HepG2 (cell line): ENCODE data around the gene HSD11B1. TPM values are rescaled to one million over a fixed set of nuclear protein-coding genes. Genes with fewer than 3 reads are reported as not detected.

Experiments used
- ATAC-seq: fragments of 200-7000 bp; cut with Tn5 transposase; 3 replicates; pipeline ENCODE4 v1.9.1; 2020; ENCODE audit warnings: mild to moderate bottlenecking, moderate library complexity
- BruUV-seq: library from RNA; stranded (reverse); fragments of 400-500 nt; replicated peaks from 2 replicates; lab custom pipeline; 2021; lab: Mats Ljungman, UMichigan
- CTCF ChIA-PET: fragments of 300-600 bp; formaldehyde crosslinking; extraction: SDS; loops from one replicate; lab custom pipeline; 2021; ENCODE audit warnings: low total read pairs, inconsistent platforms, low intra/inter-chr PET ratio; lab: Yijun Ruan, JAX
- POLR2A ChIA-PET: fragments of 350-600 bp; sonication (Branson Sonifier 250); formaldehyde crosslinking; loops from one replicate; lab custom pipeline; 2020; ENCODE audit warnings: antibody characterized with exemption, inconsistent platforms; lab: Yijun Ruan, JAX
- DNase-seq: peaks from one replicate; pipeline ENCODE4 v3.0.0-alpha.2; 2015; ENCODE audit warnings: low spot score
- FAIRE-seq: peaks from 3 replicates; lab custom pipeline; 2011; peaks lifted over from hg19 to GRCh38; lab: Jason Lieb, UNC
- H2AFZ ChIP-seq: one replicate; pipeline ENCODE4 v1.6.1; 2011; ENCODE audit warnings: low read length, inconsistent platforms
- H3K27ac ChIP-seq: fragments of 300-600 bp; 3 replicates; pipeline ENCODE4 v1.8.0; 2011; ENCODE audit warnings: mixed run types, mild to moderate bottlenecking, mixed read lengths, low read length, inconsistent platforms; ENCODE audit not compliant: insufficient read depth; ENCODE audit errors: extremely low read length
- H3K27me3 ChIP-seq, 2 experiments: fragments of 200-600 bp in 1 of 2; 2 replicates in 1 of 2; 3 replicates in 1 of 2; pipeline versions ENCODE4 v1.6.0 to v1.8.0; 2011; ENCODE audit warnings: low read length in 2 of 2, mild to moderate bottlenecking in 2 of 2, moderate library complexity in 2 of 2, inconsistent platforms in 1 of 2; ENCODE audit not compliant: insufficient read depth in 2 of 2, control insufficient read depth in 1 of 2
- H3K36me3 ChIP-seq, 2 experiments: fragments of 200-600 bp in 1 of 2; replicated peaks in 1 of 2; 2 replicates in 1 of 2; 3 replicates in 1 of 2; pipeline versions ENCODE4 v1.5.1 to v1.8.0; 2011; ENCODE audit warnings: low read length in 2 of 2, inconsistent platforms in 1 of 2; ENCODE audit not compliant: insufficient read depth in 2 of 2, control insufficient read depth in 1 of 2
- H3K4me1 ChIP-seq: 2 replicates; pipeline ENCODE4 v1.5.1; 2012; ENCODE audit warnings: low read length, inconsistent platforms; ENCODE audit not compliant: insufficient read depth
- H3K4me2 ChIP-seq: 2 replicates; pipeline ENCODE4 v1.6.0; 2011; ENCODE audit warnings: low read depth, low read length, inconsistent platforms
- H3K4me3 ChIP-seq, 3 experiments: fragments of 200-600 bp in 1 of 3; sonication (generic), shearing (Covaris generic) in 1 of 3; replicated peaks in 1 of 3; 2 replicates each; pipeline ENCODE4 v1.5.1; 2011 to 2016; ENCODE audit warnings: low read length in 3 of 3, inconsistent platforms in 2 of 3, low read depth in 2 of 3, mild to moderate bottlenecking in 2 of 3, control low read depth in 1 of 3, mixed read lengths in 1 of 3; ENCODE audit not compliant: insufficient read depth in 1 of 3
- H3K79me2 ChIP-seq: one replicate; pipeline ENCODE4 v1.6.1; 2011; ENCODE audit warnings: low read length, inconsistent platforms; ENCODE audit not compliant: insufficient read depth
- H3K9ac ChIP-seq: 2 replicates; pipeline ENCODE4 v1.6.0; 2011; ENCODE audit warnings: mild to moderate bottlenecking, low read depth, low read length, inconsistent platforms; ENCODE audit not compliant: insufficient read depth
- H3K9me3 ChIP-seq: 2 replicates; pipeline ENCODE4 v1.5.1; 2012; ENCODE audit warnings: mild to moderate bottlenecking, low read length
- H4K20me1 ChIP-seq: 2 replicates; pipeline ENCODE4 v1.6.0; 2011; ENCODE audit warnings: inconsistent platforms, mild to moderate bottlenecking, low read length, moderate library complexity; ENCODE audit not compliant: insufficient read depth
- AFF4 ChIP-seq: sonication (generic); formaldehyde crosslinking; IDR thresholded peaks from 2 replicates; pipeline ENCODE4 v1.4.0; 2020; ENCODE audit warnings: missing genetic modification reagents
- DPF2 ChIP-seq: sonication (generic); formaldehyde crosslinking; IDR thresholded peaks from 2 replicates; pipeline ENCODE4 v1.4.0; 2020; ENCODE audit warnings: mild to moderate bottlenecking, low read depth, missing genetic modification reagents, borderline replicate concordance
- DZIP1 ChIP-seq: sonication (generic); formaldehyde crosslinking; IDR thresholded peaks from 2 replicates; pipeline ENCODE4 v1.5.0; 2020; ENCODE audit warnings: mild to moderate bottlenecking, missing genetic modification reagents
- HNF4A ChIP-seq: sonication (generic); formaldehyde crosslinking; IDR thresholded peaks from 2 replicates; pipeline ENCODE4 v1.4.0; 2020; ENCODE audit warnings: missing genetic modification reagents
- NR0B2 ChIP-seq: sonication (generic); formaldehyde crosslinking; IDR thresholded peaks from 2 replicates; pipeline ENCODE4 v1.4.0; 2020; ENCODE audit warnings: mild to moderate bottlenecking, missing genetic modification reagents
- SYNCRIP ChIP-seq: fragments of 200-400 bp; formaldehyde crosslinking; IDR thresholded peaks from 2 replicates; pipeline ENCODE4 v1.6.1; 2018; ENCODE audit warnings: mild to moderate bottlenecking, low read depth, low read length; ENCODE audit not compliant: insufficient read depth
- ZHX2 ChIP-seq, 2 experiments: sonication (generic) in 1 of 2; formaldehyde crosslinking in 1 of 2; IDR thresholded peaks; 2 replicates each; pipeline versions ENCODE4 v1.6.1 to v1.9.0; 2014 to 2022; ENCODE audit warnings: antibody characterized with exemption in 1 of 2, borderline replicate concordance in 1 of 2, inconsistent platforms in 1 of 2, low read depth in 1 of 2, missing genetic modification reagents in 1 of 2
- ZKSCAN1 ChIP-seq: fragments of 150-350 bp; IDR thresholded peaks from 2 replicates; pipeline ENCODE4 v1.6.1; 2014; ENCODE audit warnings: low read length
- WGBS: methylation state at CpG from one replicate; pipeline ENCODE4 v1.1.6; 2017; ENCODE audit warnings: low lambda C conversion rate; 5-methylcytosine and 5-hydroxymethylcytosine counted together
- in situ Hi-C: cut with HindIII; loops from 2 replicates; pipeline ENCODE4 v1.10.0; 2017; ENCODE audit warnings: low pct_unique_long_range_greater_than_20kb; ENCODE audit not compliant: extremely low pct_ligation_motif_present
- intact Hi-C: fragments of 100-400 bp; cut with micrococcal nuclease; formaldehyde crosslinking; loops from one replicate; pipeline ENCODE4 v1.10.0; 2022; ENCODE audit not compliant: unreplicated experiment
- polyA plus RNA-seq, 8 experiments: library from polyadenylated mRNA; depleted of rRNA in 3 of 8; stranded (reverse) in 7 of 8; unstranded in 1 of 8; fragments of >200 nt; fragmentation: Illumina TruSeq in 4 of 8; extraction: Trizol in 4 of 8; gene quantifications; 2 replicates each; pipeline versions ENCODE4 v1.2.1 to v1.2.3, GENCODE V29; 2011 to 2016; ENCODE audit warnings: low read depth in 4 of 8, missing spikeins in 1 of 8, mixed read lengths in 1 of 8; ENCODE audit not compliant: insufficient read depth in 1 of 8
- total RNA-seq, 5 experiments: library from RNA; depleted of rRNA; stranded (reverse); fragments of >200 nt; fragmentation: Illumina TruSeq; extraction: Trizol; gene quantifications; 2 replicates each; pipeline ENCODE4 v1.2.3, GENCODE V29; 2016; ENCODE audit warnings: low read depth in 1 of 5

Gene HSD11B1
- total and polyA plus RNA-seq, 2 of the 13 experiments (the other 11 are each of a cell fraction or from before 2014, with no cell fraction given) = not detected

- TF ChIP-seq AFF4 (CRISPR knock-in tag) = no peak
- TF ChIP-seq DZIP1 (CRISPR knock-in tag) = no peak
- TF ChIP-seq DPF2 = no peak
- TF ChIP-seq HNF4A (CRISPR knock-in tag) = no peak
Measured at GRCh38 chr1:209772126-209772525, 67.5 kb downstream of the HSD11B1 start (continued).

GRCh38 chr1:209774592-209774991 is 69.9 kb downstream of the HSD11B1 start:
- POLR2A ChIA-PET = interaction anchor here (1.1 kb wide), 1 partner anchor 10 kb away, joined by 3 read pairs; the partner anchor contains the start of gene C1orf74
- no TSS peak for BruUV-seq
- Histone ChIP-seq H3K9ac (no peak overlapping the region), H3K27ac (no peak overlapping the region), H4K20me1 (no peaks in the 10 kb centered on the region), H3K79me2 (no peaks in the 10 kb centered on the region), H3K4me3 (no peak overlapping the region), H3K9me3 (peaks cover 8% of the 10 kb centered on the region; the same call in 1 of the 2 replicates), H2AFZ (no peak overlapping the region), H3K4me2 (no peak overlapping the region), H3K4me1 (no peaks in the 10 kb centered on the region), H3K36me3 (no peaks in the 10 kb centered on the region), H3K27me3 (no peaks in the 10 kb centered on the region)
- DNase-seq (no peak), ATAC-seq (no peak), FAIRE-seq (no peak)
- in situ Hi-C loops (no loop called here), intact Hi-C loops (no loop called here)
- WGBS = 0% methylated on average over 1 of the region's 1 CpG
- CTCF ChIA-PET = no interaction called here
- TF ChIP-seq SYNCRIP (no peak), ZHX2 (IDR thresholded peaks at IDR 0.05; ENCODE audit: low read depth) (no peak), ZHX2 (CRISPR knock-in tag; IDR thresholded peaks at IDR 0.05; ENCODE audit: borderline replicate concordance) (no peak), NR0B2 (CRISPR knock-in tag) (no peak), ZKSCAN1 (no peak)
